ENCODE measurements around the gene PGM3.
A peak's percentile ranks its signal among the peaks of the same experiment; 100 is the strongest.
"Not testable (repeated sequence)": the region's sequence is repeated elsewhere in the genome, so short reads cannot be mapped to it uniquely, and the experiment has no call there.

The PGM3 gene

DNA sequence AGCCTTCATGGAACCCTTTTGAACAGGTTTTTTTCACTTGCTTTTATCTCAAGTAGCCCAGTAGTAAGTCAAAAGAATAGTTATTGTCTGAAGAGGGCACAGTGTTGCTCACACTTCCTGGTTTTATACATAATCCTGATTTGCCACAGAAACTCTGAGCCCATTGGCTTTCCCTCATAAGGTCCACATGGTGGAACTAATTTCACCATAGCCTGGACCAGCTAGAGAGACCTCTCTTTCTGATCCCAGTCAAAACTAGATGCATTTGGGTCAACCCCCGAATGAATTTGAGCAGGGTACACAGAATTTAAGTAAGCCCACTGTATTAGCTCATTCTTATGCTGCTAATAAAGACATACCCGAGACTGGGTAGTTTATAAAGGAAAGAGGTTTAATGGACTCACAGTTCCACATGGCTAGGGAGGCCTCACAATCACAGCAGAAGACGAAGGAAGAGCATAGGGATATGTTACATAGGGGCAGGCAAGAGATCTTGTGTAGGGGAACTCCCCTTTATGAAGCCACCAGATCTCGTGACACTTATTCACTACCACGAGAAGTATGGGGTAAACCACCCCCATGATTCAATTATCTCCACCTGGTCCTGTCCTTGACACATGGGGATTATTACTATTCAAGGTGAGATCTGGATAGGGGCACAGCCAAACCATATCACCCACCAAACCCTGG is 6.3 kb upstream of the PGM3 start:
- TF ChIP-seq, protein P1, sequence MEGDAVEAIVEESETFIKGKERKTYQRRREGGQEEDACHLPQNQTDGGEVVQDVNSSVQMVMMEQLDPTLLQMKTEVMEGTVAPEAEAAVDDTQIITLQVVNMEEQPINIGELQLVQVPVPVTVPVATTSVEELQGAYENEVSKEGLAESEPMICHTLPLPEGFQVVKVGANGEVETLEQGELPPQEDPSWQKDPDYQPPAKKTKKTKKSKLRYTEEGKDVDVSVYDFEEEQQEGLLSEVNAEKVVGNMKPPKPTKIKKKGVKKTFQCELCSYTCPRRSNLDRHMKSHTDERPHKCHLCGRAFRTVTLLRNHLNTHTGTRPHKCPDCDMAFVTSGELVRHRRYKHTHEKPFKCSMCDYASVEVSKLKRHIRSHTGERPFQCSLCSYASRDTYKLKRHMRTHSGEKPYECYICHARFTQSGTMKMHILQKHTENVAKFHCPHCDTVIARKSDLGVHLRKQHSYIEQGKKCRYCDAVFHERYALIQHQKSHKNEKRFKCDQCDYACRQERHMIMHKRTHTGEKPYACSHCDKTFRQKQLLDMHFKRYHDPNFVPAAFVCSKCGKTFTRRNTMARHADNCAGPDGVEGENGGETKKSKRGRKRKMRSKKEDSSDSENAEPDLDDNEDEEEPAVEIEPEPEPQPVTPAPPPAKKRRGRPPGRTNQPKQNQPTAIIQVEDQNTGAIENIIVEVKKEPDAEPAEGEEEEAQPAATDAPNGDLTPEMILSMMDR (IDR thresholded peaks at IDR 0.05; ENCODE audit: extremely low read depth, insufficient read depth, missing control alignments) = no peak
- in situ Hi-C loops (cut with MboI; ENCODE audit: low pct_unique_long_range_greater_than_20kb, low sequenced_read_pairs, unreplicated experiment) = no loop called here
- DNase-seq (ENCODE audit: low spot score) = no peak

GRCh38 chr6:83198486-83199172 is 5.6 kb upstream of the PGM3 start:
- TF ChIP-seq, protein P1 (IDR thresholded peaks at IDR 0.05; ENCODE audit: extremely low read depth, insufficient read depth, missing control alignments) = no peak
- DNase-seq (ENCODE audit: low spot score) = no peak
- in situ Hi-C loops (cut with MboI; ENCODE audit: low pct_unique_long_range_greater_than_20kb, low sequenced_read_pairs, unreplicated experiment) = no loop called here

DNA sequence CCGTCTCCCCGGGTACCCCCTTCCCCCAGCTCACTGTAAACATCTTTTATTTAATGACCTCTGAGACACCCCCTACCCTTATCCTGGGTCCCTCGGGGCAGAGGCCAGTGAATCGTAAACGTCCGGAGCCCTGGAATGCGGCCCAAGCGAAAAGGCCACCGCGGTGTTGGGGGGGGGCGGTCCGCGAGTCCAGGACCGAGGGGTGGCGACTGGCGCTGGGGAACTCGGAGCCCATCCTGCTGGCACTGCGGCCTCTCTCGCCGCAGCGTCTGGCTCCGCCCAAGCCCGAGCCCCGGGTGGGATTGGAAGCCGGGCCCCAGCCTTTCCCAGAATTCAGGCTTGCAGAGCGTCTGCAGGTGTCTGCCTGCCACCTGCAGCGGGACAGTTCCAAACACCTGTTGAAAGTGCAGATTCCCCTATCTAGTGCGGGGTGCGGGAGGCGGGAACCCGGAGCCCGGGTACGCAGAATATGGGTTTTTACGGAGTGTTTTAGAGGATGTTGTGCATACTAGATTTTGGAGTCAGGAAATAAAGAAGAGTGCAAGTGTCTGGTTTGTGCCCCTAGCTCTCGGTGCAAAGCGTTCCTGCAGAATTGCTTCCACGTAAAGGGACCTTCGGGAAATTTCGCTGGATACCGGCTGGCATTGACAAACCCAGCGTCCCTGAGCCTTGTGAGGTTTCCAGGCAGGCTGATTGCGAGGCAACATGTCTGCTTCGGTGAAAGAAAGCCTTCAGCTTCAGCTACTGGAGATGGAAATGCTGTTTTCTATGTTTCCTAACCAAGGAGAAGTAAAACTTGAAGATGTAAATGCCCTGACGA is 892 bp upstream of the PGM3 start:
- in situ Hi-C loops (cut with MboI; ENCODE audit: low pct_unique_long_range_greater_than_20kb, low sequenced_read_pairs, unreplicated experiment) = no loop called here
- TF ChIP-seq, protein P1 (IDR thresholded peaks at IDR 0.05; ENCODE audit: extremely low read depth, insufficient read depth, missing control alignments) = no peak
- DNase-seq (ENCODE audit: low spot score) = peak; percentile 44

GRCh38 chr6:83192456-83192855 is 609 bp downstream of the PGM3 start:
- in situ Hi-C loops (cut with MboI; ENCODE audit: low pct_unique_long_range_greater_than_20kb, low sequenced_read_pairs, unreplicated experiment) = no loop called here
- DNase-seq (ENCODE audit: low spot score) = no peak
- TF ChIP-seq, protein P1 (IDR thresholded peaks at IDR 0.05; ENCODE audit: extremely low read depth, insufficient read depth, missing control alignments) = no peak

GRCh38 chr6:83191974-83192373 is 1.1 kb downstream of the PGM3 start:
- DNase-seq (ENCODE audit: low spot score); in situ Hi-C loops (cut with MboI; ENCODE audit: low pct_unique_long_range_greater_than_20kb, low sequenced_read_pairs, unreplicated experiment): not testable (repeated sequence)

DNA sequence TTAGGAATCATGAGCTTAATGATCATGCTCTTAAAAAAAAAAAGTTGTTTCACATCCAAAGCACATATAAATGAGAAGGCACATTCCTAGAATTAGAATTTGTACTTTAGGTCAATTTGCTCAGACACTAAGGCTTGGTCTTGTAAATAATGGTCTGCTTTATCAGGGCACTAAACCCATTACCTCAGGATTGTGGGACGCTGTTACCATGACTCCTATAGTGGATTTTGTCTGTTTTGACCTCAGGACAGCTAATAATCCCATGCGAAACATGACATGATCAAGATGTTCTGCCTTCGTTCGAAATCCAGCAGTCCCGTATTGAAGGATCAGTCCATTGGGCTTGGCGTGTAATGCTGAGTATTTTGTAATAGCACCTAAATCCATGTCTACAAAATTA is 2.4 kb downstream of the PGM3 start:
- DNase-seq (ENCODE audit: low spot score) = no peak

More for the DNA sequence above, 2.4 kb downstream of the PGM3 start:
- in situ Hi-C loops (cut with MboI; ENCODE audit: low pct_unique_long_range_greater_than_20kb, low sequenced_read_pairs, unreplicated experiment) = no loop called here
- TF ChIP-seq, protein P1 (IDR thresholded peaks at IDR 0.05; ENCODE audit: extremely low read depth, insufficient read depth, missing control alignments) = no peak
